Lower leg skin (tissue), 4 donors: ENCODE measurements around the gene KLHL40. TPM values are rescaled to one million over a fixed set of nuclear protein-coding genes. Genes with fewer than 3 reads are reported as not detected.

ENCODE experiments used
- DNase-seq, 2 donors: peaks; one replicate each; pipeline ENCODE4 v3.0.0-alpha.2; 2019; ENCODE audit warnings: low spot score in 2 of 2
- H3K4me3 ChIP-seq: fragments of 200-600 bp; sonication (generic); 2 replicates; pipeline ENCODE4 v1.5.1; 2017; ENCODE audit warnings: mild to moderate bottlenecking, low read depth; ENCODE audit not compliant: poor library complexity, severe bottlenecking
- POLR2A ChIP-seq, 2 donors: fragments of 450-650 bp; IDR thresholded peaks; one replicate each; pipeline ENCODE4 v1.6.1; 2016 to 2017; ENCODE audit warnings: antibody characterized with exemption in 2 of 2, mild to moderate bottlenecking in 1 of 2, moderate library complexity in 1 of 2
- WGBS, 2 donors: methylation state at CpG; one replicate each; pipeline ENCODE4 v1.1.5; 2018; 5-methylcytosine and 5-hydroxymethylcytosine counted together
- intact Hi-C: fragments of 100-400 bp; cut with DNase I; formaldehyde crosslinking; loops from one replicate; pipeline ENCODE4 v1.15.0; 2023; ENCODE audit warnings: low total_unique reads
- total RNA-seq, 4 donors: library from RNA; depleted of rRNA; stranded (reverse); fragments of >200 nt; gene quantifications; one replicate each; pipeline ENCODE4 v1.1.0, GENCODE V29; 2016
- TF ChIP-seq, protein P1 (sequence below), 3 donors: fragments of 450-650 bp; IDR thresholded peaks; one replicate each; pipeline ENCODE4 v1.5.1; 2016; ENCODE audit warnings: antibody characterized with exemption in 3 of 3, mild to moderate bottlenecking in 3 of 3, moderate library complexity in 2 of 3

Gene KLHL40
- total RNA-seq, 4 donors from 2014 or later: not detected

DNA sequence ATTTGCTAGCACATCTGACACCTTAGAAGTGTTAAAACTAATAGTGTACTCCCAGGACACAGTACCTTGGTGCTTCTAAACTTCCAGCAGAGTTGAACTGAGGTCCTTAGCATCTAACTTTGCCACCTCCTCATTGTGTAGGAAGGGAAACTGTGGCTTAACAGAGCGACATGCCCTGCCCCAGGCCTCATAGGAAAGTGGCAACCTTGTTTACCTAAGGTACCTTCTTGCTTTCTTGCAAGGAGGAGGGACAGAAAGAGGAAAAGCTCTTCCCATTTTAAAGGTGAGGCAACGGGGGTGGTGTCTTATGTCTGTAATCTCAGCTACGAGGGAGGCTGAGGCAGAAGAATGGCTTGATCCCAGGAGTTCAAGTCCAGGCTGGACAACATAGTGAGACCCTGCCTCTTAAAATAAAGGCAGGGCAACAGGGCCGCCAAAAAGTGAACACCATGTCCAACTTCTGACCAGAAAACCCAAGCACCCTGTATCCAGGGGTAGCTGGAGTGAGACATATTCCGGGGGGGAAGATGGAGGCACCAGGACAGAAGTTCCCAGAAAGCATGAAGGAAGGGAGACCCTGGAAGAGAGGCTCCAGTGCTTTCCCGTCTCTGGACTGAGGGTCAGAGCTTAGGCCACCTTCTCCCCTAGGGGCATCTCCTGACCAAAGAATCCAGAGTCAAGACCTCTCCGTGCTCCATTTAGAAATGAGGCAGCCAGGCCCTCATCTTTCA lies 540 bp upstream of the KLHL40 start:
- TF ChIP-seq POLR2A (IDR thresholded peaks at IDR 0.05): no peak
- TF ChIP-seq, protein P1, sequence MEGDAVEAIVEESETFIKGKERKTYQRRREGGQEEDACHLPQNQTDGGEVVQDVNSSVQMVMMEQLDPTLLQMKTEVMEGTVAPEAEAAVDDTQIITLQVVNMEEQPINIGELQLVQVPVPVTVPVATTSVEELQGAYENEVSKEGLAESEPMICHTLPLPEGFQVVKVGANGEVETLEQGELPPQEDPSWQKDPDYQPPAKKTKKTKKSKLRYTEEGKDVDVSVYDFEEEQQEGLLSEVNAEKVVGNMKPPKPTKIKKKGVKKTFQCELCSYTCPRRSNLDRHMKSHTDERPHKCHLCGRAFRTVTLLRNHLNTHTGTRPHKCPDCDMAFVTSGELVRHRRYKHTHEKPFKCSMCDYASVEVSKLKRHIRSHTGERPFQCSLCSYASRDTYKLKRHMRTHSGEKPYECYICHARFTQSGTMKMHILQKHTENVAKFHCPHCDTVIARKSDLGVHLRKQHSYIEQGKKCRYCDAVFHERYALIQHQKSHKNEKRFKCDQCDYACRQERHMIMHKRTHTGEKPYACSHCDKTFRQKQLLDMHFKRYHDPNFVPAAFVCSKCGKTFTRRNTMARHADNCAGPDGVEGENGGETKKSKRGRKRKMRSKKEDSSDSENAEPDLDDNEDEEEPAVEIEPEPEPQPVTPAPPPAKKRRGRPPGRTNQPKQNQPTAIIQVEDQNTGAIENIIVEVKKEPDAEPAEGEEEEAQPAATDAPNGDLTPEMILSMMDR (IDR thresholded peaks at IDR 0.05): no peak
- intact Hi-C loops: no loop called here
- H3K4me3 ChIP-seq: no peak overlapping the region
- WGBS, 2 donors: 83 to 84% methylated on average over 7 of the region's 7 CpGs
- DNase-seq: peak in 1 of 2 donors; percentile 42

DNA sequence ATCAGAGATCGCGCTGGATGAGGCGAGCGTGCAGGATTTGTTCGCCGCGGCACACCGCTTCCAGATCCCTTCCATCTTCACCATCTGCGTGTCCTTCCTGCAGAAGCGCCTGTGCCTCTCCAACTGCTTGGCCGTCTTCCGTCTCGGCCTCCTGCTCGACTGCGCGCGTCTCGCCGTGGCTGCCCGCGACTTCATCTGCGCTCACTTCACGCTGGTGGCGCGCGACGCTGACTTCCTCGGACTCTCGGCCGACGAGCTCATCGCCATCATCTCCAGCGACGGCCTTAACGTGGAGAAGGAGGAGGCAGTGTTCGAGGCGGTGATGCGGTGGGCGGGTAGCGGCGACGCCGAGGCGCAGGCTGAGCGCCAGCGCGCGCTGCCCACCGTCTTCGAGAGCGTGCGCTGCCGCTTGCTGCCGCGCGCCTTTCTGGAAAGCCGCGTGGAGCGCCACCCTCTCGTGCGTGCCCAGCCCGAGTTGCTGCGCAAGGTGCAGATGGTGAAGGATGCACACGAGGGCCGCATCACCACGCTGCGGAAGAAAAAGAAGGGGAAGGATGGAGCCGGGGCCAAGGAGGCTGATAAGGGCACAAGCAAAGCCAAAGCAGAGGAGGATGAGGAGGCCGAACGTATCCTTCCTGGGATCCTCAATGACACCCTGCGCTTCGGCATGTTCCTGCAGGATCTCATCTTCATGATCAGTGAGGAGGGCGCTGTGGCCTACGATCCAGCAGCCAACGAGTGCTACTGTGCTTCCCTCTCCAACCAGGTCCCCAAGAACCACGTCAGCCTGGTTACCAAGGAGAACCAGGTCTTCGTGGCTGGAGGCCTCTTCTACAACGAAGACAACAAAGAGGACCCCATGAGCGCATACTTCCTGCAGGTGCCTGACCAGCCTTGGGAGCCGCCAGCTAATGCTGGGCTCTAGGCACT lies 819 bp downstream of the KLHL40 start:
- H3K4me3 ChIP-seq: no peak overlapping the region
- DNase-seq: peak in 1 of 2 donors; percentile 72
- 36 to 44% methylated on average over 65 to 69 of the region's 80 CpGs for WGBS, 2 donors
- intact Hi-C loops: no loop called here
- TF ChIP-seq, protein P1 (IDR thresholded peaks at IDR 0.05): no peak
- no peak for TF ChIP-seq POLR2A (IDR thresholded peaks at IDR 0.05)

DNA sequence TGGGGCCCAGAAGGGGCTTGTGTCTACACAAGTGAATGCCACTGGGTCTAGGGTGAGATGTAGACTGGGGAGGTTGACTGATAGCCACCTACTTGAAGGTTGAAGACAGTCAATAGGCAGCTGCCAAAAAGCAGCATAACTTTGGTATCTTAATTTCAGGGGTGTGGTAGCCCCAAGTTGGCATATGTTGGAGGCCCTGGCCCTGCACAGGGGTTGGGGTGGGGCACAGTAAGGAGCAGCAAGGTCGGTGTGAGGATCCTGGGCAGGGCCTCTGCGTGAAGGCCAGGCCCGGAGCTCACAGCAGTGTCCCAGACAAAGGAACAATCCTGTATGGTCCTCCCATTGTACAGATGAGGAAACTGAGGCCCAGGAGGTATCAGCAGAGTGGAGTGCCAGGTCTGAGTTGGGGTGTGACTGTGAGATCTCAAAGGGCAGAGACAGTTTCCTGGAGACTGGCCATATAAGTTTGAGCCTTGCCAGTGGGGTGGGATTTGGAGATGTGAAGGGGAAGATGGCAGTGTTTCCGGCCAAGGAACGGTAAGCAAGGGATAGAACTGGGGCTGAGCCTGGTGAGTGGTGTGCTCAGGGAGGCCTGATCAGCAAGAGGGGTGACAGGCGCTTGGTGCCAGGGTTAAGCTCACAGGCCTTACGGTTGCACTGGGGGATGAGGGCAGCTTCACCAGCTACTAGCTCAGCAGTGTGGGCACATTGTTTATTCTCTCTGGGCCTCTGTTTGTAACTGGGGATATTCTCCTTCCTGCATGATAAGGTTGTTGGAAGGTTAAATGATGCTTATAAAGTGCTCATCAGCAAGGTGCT lies 1.7 kb downstream of the KLHL40 start:
- no peak for DNase-seq
- H3K4me3 ChIP-seq: no peak overlapping the region
- WGBS, 2 donors: 72 to 92% methylated on average over 7 of the region's 7 CpGs
- TF ChIP-seq, protein P1 (IDR thresholded peaks at IDR 0.05): no peak
- no peak for TF ChIP-seq POLR2A (IDR thresholded peaks at IDR 0.05)
- intact Hi-C loops: no loop called here

DNA sequence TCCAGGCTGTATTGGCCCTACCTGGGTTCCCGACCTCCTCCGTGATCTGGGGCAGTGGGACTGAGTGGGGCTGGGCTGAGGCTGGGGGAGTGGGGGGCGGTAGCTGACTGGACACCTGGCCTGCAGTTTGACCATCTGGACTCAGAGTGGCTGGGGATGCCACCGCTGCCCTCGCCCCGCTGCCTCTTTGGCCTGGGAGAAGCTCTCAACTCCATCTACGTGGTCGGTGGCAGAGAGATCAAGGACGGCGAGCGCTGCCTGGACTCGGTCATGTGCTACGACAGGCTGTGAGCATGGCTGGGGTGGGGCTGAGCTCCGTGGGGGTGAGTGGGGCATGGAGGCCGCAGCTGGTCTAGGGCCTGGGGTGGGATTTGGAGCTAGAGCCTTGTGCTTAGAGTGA lies 2.7 kb downstream of the KLHL40 start:
- WGBS, 2 donors: 95 to 96% methylated on average over 12 to 15 of the region's 15 CpGs
- DNase-seq: no peak
- no peak overlapping the region for H3K4me3 ChIP-seq
- TF ChIP-seq POLR2A (IDR thresholded peaks at IDR 0.05): no peak
- TF ChIP-seq, protein P1 (IDR thresholded peaks at IDR 0.05): no peak
- intact Hi-C loops: no loop called here
